ENCODE measurements around the gene FKBP10.
A peak's percentile ranks its signal among the peaks of the same experiment; 100 is the strongest.
"Not testable (repeated sequence)": the region's sequence is repeated elsewhere in the genome, so short reads cannot be mapped to it uniquely, and the experiment has no call there.

The FKBP10 gene

DNA sequence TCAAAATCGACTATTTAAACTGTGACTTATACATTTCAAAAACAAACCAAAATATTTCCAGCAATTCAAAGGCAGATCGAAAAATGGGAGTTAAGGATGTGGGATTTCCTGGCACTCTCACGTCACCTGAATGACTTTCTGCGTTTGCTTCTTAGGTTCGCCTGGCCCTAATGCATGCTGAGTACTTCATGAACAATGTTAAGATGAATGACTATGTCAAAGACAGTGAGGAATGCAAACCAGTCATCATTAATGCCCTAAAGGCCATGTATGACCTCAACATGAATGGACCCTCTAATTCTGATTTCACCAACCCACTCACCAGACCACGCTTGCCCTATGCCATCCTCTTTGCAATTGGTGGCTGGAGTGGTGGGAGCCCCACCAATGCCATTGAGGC, 32.2 kb downstream of the FKBP10 start:
- no peak for DNase-seq (ENCODE audit: low spot score)

DNA sequence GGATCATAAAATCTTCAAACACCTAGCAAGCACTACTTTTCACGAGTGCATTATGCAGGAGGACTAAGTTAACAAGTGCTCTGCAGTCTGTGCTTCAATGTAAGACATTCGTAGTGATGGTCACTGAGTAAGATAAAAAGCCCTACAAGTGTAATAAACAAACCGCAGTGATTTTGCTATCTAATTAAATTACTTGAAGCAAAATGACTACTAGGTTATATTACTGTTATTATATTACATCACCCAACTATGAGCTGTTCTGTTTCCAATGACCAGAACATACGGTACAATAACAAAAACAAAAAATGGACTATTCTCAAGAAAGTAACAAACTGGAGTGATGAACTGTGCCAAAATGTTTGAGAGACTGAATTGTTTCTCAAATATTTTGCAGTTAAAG, 36.0 kb downstream of the FKBP10 start:
- no peak for DNase-seq (ENCODE audit: low spot score)

DNA sequence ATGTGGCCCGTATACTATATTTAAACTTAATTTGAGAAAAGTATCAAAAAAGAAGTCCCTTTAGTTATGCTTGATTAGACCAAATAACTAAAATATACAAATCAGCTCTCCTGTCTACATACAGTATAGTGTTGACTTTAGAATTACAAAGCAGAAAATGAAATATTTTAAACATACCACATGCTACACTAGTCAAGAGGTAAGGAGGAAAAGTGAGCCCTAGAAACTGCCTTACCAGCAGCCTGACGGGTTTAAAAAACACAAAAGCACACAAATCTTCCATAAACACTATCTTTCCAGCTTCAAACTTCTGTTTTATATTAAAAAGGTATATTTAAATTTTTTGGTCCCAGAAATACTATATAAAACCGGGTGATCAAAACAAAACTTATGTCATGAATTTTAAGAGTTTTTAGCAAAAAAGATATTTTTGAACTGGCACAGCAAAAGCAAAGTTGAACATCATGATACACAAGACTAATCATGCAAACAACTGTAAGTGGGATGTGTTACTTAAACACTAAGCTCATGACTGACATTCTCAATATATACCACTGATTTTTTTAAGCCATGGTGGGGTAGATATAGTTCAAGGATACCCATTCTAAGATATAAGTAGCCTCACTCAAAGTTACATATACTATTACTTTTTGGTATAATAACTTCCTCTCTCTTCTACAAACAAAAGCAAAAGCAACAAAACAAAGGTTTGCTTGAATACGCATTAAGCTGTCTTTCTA, 36.6 kb downstream of the FKBP10 start:
- no peak for DNase-seq (ENCODE audit: low spot score)

DNA sequence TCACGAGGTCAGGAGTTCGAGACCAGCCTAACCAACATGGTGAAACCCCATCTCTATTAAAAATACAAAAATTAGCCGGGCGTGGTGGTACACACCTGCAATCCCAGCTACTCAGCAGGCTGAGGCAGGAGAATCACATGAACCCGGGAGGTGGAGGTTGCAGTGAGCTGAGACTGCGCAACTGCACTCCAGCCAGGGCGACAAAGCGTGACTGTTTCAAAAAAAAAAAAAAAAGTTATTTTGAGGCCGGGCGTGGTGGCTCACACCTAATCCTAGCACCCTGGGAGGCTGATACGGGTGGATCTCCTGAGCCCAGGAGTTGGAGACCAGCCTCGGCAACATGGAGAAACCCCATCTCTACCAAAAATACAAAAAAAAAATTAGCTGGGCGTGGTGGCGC, 38.6 kb downstream of the FKBP10 start:
- not testable (repeated sequence) for DNase-seq (ENCODE audit: low spot score)

DNA sequence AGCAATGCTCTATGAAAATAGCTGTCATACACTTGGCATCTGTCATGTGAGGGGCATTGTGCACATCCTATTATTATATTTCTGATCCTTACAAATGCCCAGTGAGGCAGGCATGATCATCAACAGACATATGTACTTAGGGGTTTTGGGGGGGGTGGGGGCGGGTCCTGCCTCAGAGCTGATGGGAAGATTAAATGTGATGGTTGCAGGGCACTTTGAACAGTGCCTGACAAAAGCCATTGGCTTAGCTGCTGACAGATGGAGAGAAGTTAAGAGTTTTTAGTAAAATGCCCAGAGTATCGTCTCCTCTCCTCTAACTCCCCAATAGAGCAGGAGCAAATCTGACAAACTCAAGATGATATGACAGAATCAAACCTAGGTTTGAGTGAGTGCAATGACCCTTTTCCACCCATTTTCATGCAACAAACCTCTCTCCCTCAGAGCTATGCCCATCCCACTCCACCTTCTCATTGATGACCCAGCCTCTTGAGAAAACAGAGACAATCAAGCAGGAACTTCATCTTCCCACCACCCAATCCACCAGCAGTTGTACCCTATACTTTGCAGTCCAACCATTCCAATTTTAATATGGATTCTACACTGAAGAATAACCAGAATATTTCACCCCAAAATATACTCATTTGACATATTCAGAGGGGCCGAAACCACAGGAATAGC, 47.6 kb downstream of the FKBP10 start:
- no peak for DNase-seq (ENCODE audit: low spot score)

DNA sequence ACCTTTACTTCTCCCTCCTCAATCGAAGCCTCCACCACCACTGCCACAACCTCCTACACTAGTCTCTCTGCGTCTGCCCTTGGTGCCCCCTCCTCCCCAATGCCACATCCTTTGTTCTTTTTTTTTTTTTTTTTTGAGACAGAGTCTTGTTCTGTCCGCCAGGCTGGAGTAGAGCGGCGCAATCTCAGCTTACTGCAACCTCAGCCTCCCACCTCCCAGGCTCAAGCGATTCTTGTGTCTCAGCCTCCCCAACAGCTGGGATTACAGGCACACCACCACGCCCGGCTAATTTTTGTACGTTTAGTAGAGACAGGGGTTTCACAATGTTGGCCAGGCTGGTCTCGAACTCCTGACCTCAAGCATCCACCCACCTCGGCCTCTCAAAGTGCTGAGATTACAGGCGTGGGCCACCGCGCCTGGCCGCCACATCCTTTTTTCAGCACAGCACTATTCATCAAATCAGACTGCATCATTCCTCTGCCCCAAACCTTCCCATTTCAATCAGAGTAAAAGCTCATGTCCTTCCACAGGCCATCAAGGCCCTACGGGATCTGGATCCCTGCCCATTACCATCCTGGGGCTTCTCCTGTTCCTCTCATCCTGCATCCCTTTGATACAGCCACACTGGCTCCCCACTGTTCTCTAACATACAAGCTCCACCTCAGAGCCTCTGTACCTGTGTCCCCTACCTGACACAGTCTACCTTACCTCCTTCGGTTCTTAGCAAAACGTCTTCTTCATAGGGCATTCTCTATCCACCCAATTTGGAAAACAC, 50.5 kb downstream of the FKBP10 start:
- DNase-seq (ENCODE audit: low spot score), result no peak

DNA sequence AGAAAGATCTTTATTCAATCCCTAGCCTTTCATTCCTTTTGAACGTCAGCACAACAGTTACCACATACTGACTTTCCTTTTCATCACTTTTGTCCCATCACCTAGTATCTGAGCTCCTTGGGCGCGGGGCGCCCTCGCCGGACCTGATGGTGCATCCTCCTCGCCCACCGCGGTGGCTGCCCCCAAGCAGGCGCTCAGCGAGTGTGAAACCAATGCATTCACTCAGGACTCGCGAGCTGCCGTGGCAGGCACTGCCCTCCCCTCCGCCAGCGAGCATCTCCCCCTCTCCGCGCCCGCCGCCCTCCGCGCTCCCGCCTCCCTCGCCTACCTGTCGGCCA, 51.7 kb downstream of the FKBP10 start:
- no peak for DNase-seq (ENCODE audit: low spot score)

DNA sequence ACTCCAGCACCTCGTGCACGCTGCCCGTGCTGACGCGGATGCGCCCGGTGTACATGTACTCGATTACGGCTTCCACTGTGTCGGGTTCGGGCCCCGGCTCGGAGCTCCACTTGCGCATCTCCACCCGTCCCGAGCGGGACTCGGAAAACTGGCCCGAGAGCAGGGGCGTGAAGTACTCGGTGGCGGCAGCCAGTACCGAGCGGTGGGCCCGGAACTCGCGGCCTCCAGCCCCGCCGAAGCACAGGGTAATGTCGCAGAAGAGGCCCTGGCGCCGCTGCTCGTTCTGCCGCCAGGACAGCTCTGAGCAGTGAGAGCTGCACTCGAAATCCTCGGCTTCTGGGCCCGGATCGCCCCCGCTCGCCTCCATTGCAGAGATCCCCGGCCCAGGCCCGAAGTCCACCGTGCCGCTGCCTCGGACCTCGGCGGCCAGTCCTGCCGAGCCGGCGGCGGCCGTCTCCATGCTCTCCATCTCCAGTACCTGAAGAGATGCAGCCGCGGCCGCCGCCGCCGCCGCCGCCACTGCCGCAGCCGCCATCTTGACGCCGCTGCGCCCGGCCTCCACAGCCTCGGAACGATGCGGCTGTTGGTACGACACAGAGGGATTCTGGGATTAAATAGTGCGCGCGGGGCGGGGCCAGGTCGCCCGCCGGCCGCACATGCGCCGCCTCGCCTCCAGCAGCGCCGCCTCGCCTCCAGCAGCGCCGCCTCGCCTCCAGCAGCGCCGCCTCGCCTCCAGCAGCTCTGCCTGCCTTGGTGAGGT, 52.2 kb downstream of the FKBP10 start, which contains the start of gene KLHL11:
Gene KLHL11 (minus strand): TSS at position 588 of the 760 bp plus-strand sequence. CDS start 53 bp downstream, at position 535.
- DNase-seq (ENCODE audit: low spot score), result peak; percentile 90

DNA sequence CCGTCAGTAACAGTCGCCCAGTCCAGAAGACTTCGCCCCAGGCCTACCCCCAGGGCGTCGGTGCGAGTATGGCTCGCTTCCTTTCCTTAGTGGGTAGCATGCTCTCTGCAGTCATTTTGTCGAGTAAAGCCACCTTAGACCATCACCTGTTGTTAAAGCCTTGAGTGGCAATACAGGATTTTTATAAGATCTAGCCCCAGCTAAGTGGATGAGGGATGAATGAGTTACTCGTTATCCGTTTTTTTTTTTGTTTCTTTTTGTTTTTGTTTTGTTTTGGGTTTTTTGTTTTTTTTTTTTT, 52.7 kb downstream of the FKBP10 start:
- no peak for DNase-seq (ENCODE audit: low spot score)

DNA sequence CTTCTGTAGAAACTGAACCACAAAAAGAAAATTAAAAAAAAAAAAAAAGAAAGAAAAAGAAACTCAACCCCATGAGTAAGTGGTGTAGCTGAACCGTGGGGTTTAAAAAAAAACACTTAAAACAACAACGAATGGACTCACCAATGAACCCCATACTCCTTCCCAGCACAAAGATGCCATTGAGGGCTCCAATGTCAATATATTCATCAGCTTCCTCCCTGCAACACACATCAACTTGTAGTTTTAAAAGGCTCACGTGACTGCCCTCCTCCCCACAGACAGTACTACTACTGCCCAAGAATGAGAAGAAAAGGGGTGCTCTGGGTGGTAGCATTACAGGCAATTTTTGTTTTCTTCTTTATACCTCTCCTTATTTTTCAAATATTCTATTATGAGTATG, 55.8 kb downstream of the FKBP10 start:
- no peak for DNase-seq (ENCODE audit: low spot score)

DNA sequence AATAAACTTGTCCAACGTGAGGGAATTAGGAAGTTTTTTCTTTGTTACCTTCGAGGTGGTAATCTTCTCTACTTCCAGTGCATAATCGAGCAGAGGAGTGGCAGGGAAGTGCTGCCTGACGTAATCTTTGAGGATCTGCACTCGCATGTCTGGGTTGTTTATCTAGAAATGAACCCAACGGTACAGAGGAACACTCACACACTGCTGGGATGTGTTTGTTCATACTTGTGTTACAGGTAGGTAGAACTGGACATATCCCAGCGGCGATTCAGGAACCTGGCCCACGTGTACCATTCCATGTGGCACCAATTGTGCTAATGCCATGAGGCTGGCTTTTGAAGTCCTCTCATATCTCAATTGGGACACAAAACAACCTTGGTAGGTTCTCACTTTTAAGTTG, 56.6 kb downstream of the FKBP10 start:
- no peak for DNase-seq (ENCODE audit: low spot score)

DNA sequence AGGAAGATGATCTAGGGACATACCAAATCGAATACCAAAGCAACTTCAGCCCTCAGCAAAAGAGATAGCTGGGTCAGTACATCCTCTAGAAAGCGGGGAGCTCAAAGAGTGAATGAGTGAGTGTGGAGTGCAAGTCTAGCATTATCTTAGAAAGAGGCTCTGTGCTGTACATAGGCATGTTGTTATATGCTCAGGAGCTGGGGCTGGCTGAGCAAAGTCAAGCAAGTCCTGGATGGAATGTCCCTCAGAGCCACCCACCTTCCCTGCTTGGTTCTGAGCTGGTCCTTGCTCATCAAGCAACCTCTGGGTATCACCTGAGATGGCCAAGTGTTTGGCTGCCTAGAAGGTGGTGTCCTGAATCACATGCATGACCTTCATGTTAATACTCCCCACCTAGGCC, 57.3 kb downstream of the FKBP10 start:
- no peak for DNase-seq (ENCODE audit: low spot score)

DNA sequence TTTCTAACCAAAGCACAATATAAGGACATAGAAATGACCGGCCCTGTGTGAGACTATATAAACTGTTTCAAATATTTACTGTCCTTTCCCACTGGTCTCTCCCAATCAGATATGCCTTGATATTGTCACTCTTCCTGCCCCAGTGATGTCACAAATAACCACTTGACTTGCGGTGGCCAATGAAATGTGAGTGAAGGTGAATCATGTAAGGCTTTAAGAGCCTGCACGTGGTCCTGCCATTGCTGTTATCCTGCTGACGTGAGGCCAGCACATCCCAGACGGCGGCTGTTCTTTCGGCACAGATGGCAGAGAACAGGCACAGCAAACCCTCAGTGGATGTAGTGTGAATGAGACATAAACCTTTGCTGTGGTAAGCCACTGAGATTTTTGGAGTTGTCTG, 57.8 kb downstream of the FKBP10 start:
- DNase-seq (ENCODE audit: low spot score), result no peak

DNA sequence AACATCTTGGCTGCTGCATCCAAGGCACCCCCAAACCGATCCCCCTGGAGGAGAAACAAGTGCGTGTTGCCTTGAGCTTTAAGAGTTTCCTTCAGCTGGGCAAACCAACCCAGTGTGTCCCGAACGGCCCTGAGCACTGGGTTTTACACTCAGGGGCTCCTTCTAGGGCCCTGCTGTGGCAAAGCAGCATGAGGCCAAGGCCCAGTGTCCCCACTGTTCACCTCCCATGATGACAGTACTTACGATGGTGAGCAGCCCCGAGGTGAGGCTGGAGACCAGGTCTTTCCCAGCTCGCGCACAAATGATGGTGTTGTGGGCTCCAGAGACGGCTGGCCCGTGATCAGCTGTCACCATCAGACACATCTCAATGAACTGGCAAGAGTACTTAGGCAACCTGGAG, 59.0 kb downstream of the FKBP10 start:
- no peak for DNase-seq (ENCODE audit: low spot score)
